ENCODE results near the gene HS2ST1.
"Not testable (repeated sequence)": the region's sequence is repeated elsewhere in the genome, so short reads cannot be mapped to it uniquely, and the experiment has no call there.

The HS2ST1 gene

DNA sequence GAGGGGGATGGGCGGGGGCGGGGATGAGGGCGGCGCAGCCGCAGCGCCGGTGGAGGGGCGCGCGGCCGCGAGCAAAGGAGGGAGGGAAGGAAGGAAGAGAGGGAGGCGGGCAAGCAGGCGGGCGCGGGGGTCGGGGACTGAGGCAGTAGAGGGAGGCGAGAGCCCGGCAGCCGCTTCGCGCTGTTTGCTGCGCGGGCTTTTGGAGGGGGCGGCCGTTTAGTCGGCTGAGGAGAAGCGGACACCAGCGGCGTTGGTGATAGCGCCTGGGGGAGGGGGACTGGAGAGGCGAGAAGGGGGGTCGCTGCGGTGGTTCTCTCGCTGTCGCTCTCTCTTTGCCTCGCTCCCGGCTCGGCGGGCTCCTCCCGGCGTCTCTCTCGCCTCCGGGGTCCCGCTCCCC lies at the start of gene HS2ST1:
TSS of gene HS2ST1 (plus strand) at position 35 of the 397 bp plus-strand sequence.
- no peak for DNase-seq (ENCODE audit: low read depth, low spot score)

DNA sequence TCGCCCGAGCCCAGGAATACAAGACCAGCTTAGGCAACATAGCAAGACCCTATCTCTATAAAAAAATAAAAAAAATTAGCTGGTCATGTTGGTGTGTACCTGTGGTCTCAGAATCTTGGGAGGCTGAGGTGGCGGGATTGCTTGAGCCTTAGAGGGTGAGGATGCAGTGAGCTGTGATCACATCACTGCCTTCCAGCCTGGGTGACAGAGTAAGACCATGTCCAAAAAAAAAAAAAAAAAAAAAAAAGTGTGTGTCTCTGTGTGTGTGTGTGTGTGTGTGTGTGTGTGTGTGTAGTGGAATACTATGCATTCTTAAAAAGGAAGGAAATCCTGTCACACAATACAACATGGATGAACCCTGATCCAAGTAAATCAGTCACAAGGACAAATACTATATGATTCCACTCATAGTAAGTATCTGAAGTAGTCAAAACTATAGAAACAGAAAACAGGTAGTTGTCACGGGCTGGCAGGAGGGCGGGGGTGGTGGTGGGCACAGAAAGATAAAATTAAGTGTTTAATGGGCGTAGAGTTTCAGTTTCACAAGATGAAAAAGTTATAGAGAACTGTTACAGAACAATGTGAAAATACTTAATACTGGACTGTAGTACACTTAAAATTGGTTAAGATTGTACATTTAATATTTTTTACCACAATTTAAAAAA lies 48.3 kb upstream of the HS2ST1 start:
- DNase-seq (ENCODE audit: low read depth, low spot score): no peak

DNA sequence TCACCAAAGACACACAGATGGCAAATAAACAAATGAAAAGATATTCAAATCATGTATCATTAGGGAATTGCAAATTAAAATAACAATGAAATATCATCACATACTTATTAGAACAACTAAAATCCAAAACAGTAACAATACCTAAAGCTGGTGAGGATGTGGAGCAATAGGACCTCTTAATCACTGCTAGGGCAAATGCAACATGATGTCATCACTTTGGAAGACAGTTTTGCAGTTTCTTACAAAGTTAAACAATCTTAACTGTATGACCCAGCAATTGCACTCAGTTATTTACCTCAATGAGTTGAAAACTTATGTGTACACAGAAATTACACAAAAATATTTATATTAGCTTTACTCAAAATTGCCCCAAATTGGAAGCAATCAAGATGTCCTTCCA lies 47.8 kb upstream of the HS2ST1 start:
- no peak for DNase-seq (ENCODE audit: low read depth, low spot score)

DNA sequence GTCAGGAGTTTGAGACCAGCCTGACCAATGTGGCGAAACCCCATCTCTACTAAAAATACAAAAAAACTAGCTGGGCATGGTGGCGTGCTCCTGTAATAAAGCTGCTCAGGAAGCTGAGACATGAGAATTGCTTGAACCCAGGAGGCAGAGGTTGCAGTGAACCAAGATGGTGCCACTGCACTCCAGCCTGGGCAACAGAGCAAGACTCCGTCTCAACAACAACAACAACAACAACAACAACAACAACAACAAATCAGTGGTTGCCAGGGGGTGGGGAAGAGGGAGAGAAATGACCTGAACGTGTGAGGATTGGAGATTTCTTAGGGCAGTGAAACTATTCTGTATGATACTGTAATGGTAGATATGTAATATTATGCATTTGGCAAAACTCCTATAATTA lies 47.2 kb upstream of the HS2ST1 start:
- DNase-seq (ENCODE audit: low read depth, low spot score): not testable (repeated sequence)

DNA sequence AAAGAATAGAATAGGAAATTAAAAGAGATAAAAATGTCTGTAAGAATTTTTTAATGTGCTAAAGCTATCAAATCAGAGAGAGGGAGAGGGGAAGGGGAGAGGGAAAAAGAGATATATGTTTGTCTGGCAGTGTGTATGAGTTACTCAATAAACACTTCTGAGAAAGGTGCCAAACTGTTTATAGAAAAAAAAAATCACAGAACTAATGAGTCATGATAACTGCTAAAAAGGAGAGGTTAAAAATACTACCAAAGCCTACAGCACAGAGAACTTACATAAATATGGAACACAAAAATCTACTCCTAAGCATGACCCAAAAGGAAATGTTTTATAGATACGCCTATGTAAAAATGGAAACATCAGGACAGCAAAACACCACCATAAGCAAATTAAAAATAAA lies 46.0 kb upstream of the HS2ST1 start:
- no peak for DNase-seq (ENCODE audit: low read depth, low spot score)

DNA sequence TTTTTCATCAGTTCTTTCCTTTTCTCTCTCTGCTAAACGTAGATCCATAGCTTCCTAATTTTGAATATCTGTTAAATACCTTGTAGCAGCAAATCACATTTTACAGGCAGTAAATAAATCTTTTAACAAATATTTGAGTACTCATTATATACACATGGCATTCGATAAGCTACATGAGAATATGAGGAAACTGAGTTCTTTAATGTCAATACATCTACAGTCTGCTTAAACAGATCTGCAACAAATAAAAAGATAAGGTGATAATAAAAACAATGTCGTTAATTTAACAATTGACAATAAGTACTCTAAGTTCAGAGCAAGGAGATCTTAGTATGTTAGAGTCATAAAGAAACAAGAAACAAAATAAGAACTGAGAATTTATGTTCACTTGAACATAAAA lies 43.4 kb upstream of the HS2ST1 start:
- DNase-seq (ENCODE audit: low read depth, low spot score): no peak

DNA sequence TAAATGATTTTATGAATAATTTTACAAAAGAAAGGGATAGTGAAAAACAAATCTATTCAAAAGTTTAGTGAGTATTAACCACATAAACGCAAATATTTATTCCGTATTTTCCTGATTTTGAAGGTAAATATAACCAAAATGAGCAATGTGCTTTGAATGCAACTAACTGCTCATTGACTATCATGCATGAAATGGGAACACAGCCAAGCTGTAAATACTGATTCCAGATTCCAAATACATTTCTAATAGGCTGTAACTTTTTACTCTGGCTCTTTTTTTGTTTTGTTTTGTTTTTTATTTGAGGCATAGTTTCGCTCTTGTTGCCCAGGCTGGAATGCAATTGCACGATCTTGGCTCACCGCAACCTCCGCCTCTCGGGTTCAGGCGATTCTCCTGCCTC lies 42.3 kb upstream of the HS2ST1 start:
- DNase-seq (ENCODE audit: low read depth, low spot score): no peak

- no peak for DNase-seq (ENCODE audit: low read depth, low spot score)
Measured at GRCh38 chr1:86875722-86876121, 38.7 kb upstream of the HS2ST1 start.

GRCh38 chr1:86887479-86888162 lies 26.8 kb upstream of the HS2ST1 start:
- DNase-seq (ENCODE audit: low read depth, low spot score): no peak

DNA sequence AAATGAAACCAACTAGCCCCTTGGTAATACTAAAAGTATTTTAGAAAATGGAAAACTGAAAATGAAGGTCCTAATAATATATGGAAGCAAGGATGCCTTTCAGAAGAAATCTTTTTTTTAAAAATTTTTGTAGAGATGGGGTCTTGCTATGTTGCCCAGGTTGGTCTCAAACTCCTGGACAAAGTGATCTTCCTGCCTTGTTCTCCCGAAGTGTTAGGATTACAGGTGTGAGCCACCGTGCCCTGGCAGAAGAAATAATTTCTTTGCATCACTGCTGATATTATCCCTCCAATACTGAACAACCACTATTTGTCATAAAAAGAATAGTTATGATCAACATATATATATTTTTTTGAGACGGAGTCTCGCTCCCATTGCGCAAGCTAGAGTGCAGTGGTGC lies 26.1 kb upstream of the HS2ST1 start:
- no peak for DNase-seq (ENCODE audit: low read depth, low spot score)

- DNase-seq (ENCODE audit: low read depth, low spot score): not testable (repeated sequence)
Measured at GRCh38 chr1:86899401-86899800, 15.0 kb upstream of the HS2ST1 start.

DNA sequence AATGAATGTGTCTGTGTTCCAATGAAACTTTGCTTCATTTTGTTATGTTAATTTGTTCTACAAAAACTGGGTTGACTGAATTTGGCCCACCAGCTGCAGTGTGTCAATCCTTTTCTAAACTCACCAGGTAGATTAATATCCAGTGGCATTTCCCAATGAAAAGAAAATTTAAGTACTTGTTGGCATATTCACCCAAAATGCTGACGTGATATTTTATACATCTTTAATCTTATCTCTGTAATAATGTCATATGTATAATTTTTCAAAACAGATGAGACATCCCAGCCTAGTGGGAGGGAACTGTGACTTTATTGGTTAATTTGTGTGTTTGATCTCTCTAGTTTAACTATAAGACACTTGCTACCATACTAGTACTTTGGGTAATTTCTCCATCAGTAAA lies 8.6 kb upstream of the HS2ST1 start:
- DNase-seq (ENCODE audit: low read depth, low spot score): no peak

DNA sequence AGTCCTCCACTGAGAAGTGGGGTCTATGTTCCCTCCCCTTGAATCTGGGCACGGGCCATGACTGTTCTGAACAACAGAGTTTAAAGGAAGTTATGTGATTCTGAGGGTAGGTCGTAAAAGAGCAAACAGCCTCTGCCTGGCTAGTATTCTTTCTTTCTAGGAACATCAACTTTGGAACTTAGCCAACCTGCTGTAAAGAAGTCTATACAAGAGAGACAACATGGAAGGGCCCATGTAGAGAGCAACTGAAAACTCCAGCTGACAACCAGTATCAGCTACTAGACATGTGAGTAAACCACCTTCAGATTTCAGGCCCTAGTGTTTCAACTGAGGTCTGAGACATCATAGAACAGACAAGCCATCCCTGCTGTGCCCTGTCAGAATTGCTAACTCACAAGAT lies 8.0 kb upstream of the HS2ST1 start:
- DNase-seq (ENCODE audit: low read depth, low spot score): no peak

- no peak for DNase-seq (ENCODE audit: low read depth, low spot score)
Measured at GRCh38 chr1:86912281-86912900, 2.0 kb upstream of the HS2ST1 start.

DNA sequence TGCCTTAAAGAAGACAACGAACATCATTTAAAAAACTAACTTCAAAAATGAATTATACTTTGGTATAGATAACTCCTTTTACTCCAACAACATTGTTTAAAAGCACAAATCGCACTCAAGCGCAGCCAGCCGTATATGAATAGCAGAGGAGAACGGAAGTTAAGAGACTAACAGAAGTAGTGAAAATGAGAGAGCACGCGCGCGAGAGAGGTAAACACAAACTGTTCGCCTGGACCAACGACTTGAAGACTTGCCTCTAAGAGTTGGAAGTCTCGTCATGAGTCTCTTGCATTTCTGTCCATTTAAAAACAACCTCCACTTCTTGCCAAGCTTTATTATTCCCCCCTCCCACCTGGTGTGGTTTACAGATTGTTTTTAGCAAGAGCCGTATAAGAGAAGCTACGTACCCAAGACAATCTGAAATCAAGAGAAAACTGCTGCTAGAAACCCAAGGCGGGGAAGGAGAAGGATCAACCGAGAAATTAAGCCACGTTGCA lies 988 bp upstream of the HS2ST1 start:
- peak; percentile 6 for DNase-seq (ENCODE audit: low read depth, low spot score)

- DNase-seq (ENCODE audit: low read depth, low spot score): peak; percentile 97
Measured at GRCh38 chr1:86913896-86914600, 387 bp upstream of the HS2ST1 start, which contains the start of gene SELENOF. Gene SELENOF, minus strand, starts transcription at chr1:86914126. Its CDS starts 15 bp downstream, at chr1:86914111.

- peak; percentile 19 for DNase-seq (ENCODE audit: low read depth, low spot score)
Measured at GRCh38 chr1:86914998-86915736, 732 bp downstream of the HS2ST1 start.

- DNase-seq (ENCODE audit: low read depth, low spot score): no peak
Measured at GRCh38 chr1:86915737-86916235, 1.4 kb downstream of the HS2ST1 start.

DNA sequence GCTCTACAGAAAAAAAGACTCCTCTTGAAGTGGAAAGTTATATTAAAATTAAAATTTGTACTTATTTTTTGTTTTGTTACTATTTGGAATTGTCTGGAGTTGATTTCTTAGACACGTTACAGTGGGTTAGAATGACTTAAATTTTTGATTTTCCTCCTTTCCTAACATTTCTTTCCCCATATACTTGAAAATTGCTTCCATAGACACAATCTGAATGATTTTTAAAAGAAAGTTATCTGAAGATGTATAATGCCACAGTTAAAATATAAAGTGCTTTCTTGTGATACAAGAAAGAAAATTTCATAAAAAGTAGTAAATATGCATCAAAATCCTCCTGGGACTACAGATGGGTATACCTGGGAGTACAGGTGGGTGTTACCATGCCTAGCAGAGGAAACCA lies 2.3 kb downstream of the HS2ST1 start:
- DNase-seq (ENCODE audit: low read depth, low spot score): no peak

GRCh38 chr1:86922445-86922844 lies 8.0 kb downstream of the HS2ST1 start:
- DNase-seq (ENCODE audit: low read depth, low spot score): no peak

GRCh38 chr1:86924324-86924960 lies 10.0 kb downstream of the HS2ST1 start:
- DNase-seq (ENCODE audit: low read depth, low spot score): no peak
